ENCODE measurements around the gene NOS3.

Gene NOS3

GRCh38 chr7:150959739-150960734, 30.8 kb upstream of the NOS3 start:
- Histone ChIP-seq H3K4me2 (ENCODE audit: insufficient read depth, low read length) (no peak overlapping the region), H3K27me3 (ENCODE audit: insufficient read depth, low read length, poor library complexity) (no peaks in the 10 kb centered on the region), H3K4me3 (ENCODE audit: low read depth in 1 of 2, low read length in 2 of 2) (no peak overlapping the region), H4K20me1 (ENCODE audit: insufficient read depth, low read length) (peaks cover 18% of the 10 kb centered on the region), H2AFZ (ENCODE audit: low read depth, low read length) (no peak overlapping the region), H3K9ac (ENCODE audit: low read depth, low read length) (no peak overlapping the region), H3K9me3 (ENCODE audit: insufficient read depth, low read length, severe bottlenecking) (no peaks in the 10 kb centered on the region), H3K27ac (ENCODE audit: low read length) (no peak overlapping the region), H3K36me3 (ENCODE audit: insufficient read depth, low read length) (no peaks in the 10 kb centered on the region), H3K4me1 (ENCODE audit: insufficient read depth, low read length) (no peaks in the 10 kb centered on the region), H3K79me2 (ENCODE audit: insufficient read depth, low read length) (no peaks in the 10 kb centered on the region)
- DNase-seq = peak; percentile 48
- no peak for TF ChIP-seq EZH2 (IDR thresholded peaks at IDR 0.05; ENCODE audit: borderline replicate concordance, low read depth, low read length, severe bottlenecking)
- TF ChIP-seq, protein P1, sequence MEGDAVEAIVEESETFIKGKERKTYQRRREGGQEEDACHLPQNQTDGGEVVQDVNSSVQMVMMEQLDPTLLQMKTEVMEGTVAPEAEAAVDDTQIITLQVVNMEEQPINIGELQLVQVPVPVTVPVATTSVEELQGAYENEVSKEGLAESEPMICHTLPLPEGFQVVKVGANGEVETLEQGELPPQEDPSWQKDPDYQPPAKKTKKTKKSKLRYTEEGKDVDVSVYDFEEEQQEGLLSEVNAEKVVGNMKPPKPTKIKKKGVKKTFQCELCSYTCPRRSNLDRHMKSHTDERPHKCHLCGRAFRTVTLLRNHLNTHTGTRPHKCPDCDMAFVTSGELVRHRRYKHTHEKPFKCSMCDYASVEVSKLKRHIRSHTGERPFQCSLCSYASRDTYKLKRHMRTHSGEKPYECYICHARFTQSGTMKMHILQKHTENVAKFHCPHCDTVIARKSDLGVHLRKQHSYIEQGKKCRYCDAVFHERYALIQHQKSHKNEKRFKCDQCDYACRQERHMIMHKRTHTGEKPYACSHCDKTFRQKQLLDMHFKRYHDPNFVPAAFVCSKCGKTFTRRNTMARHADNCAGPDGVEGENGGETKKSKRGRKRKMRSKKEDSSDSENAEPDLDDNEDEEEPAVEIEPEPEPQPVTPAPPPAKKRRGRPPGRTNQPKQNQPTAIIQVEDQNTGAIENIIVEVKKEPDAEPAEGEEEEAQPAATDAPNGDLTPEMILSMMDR (IDR thresholded peaks at IDR 0.05; ENCODE audit: borderline replicate concordance, extremely low read depth, low read length, poor library complexity, severe bottlenecking) = peak; percentile 41
- peak; percentile 81 for ATAC-seq (ENCODE audit: insufficient read depth, low read depth)

- TF ChIP-seq, protein P1 (IDR thresholded peaks at IDR 0.05; ENCODE audit: borderline replicate concordance, extremely low read depth, low read length, poor library complexity, severe bottlenecking) = no peak
- TF ChIP-seq EZH2 (IDR thresholded peaks at IDR 0.05; ENCODE audit: borderline replicate concordance, low read depth, low read length, severe bottlenecking) = no peak
- Histone ChIP-seq H3K4me2 (ENCODE audit: insufficient read depth, low read length) (no peak overlapping the region), H3K4me1 (ENCODE audit: insufficient read depth, low read length) (no peaks in the 10 kb centered on the region), H3K27me3 (ENCODE audit: insufficient read depth, low read length, poor library complexity) (no peaks in the 10 kb centered on the region), H3K27ac (ENCODE audit: low read length) (no peak overlapping the region), H3K9me3 (ENCODE audit: insufficient read depth, low read length, severe bottlenecking) (no peaks in the 10 kb centered on the region), H2AFZ (ENCODE audit: low read depth, low read length) (no peak overlapping the region), H4K20me1 (ENCODE audit: insufficient read depth, low read length) (peaks cover 18% of the 10 kb centered on the region), H3K36me3 (ENCODE audit: insufficient read depth, low read length) (no peaks in the 10 kb centered on the region), H3K79me2 (ENCODE audit: insufficient read depth, low read length) (no peaks in the 10 kb centered on the region), H3K9ac (ENCODE audit: low read depth, low read length) (no peak overlapping the region), H3K4me3 (ENCODE audit: low read depth in 1 of 2, low read length in 2 of 2) (no peak overlapping the region)
- no peak for DNase-seq
- ATAC-seq (ENCODE audit: insufficient read depth, low read depth) = no peak
Observed at GRCh38 chr7:150961510-150962289, 29.1 kb upstream of the NOS3 start.

GRCh38 chr7:150962290-150962552, 28.6 kb upstream of the NOS3 start:
- Histone ChIP-seq H3K4me1 (ENCODE audit: insufficient read depth, low read length) (no peaks in the 10 kb centered on the region), H3K79me2 (ENCODE audit: insufficient read depth, low read length) (no peaks in the 10 kb centered on the region), H3K27me3 (ENCODE audit: insufficient read depth, low read length, poor library complexity) (no peaks in the 10 kb centered on the region), H3K4me2 (ENCODE audit: insufficient read depth, low read length) (no peak overlapping the region), H2AFZ (ENCODE audit: low read depth, low read length) (no peak overlapping the region), H3K36me3 (ENCODE audit: insufficient read depth, low read length) (no peaks in the 10 kb centered on the region), H3K9ac (ENCODE audit: low read depth, low read length) (no peak overlapping the region), H4K20me1 (ENCODE audit: insufficient read depth, low read length) (peaks cover 18% of the 10 kb centered on the region), H3K9me3 (ENCODE audit: insufficient read depth, low read length, severe bottlenecking) (no peaks in the 10 kb centered on the region), H3K4me3 (ENCODE audit: low read depth in 1 of 2, low read length in 2 of 2) (no peak overlapping the region), H3K27ac (ENCODE audit: low read length) (no peak overlapping the region)
- ATAC-seq (ENCODE audit: insufficient read depth, low read depth) = no peak
- DNase-seq = no peak
- TF ChIP-seq, protein P1 (IDR thresholded peaks at IDR 0.05; ENCODE audit: borderline replicate concordance, extremely low read depth, low read length, poor library complexity, severe bottlenecking) = no peak
- no peak for TF ChIP-seq EZH2 (IDR thresholded peaks at IDR 0.05; ENCODE audit: borderline replicate concordance, low read depth, low read length, severe bottlenecking)

Measured in DND-41 (cell line).